GM19455 (cell line): ENCODE data around the gene KANSL1.
"Not testable (repeated sequence)": the region's sequence is repeated elsewhere in the genome, so short reads cannot be mapped to it uniquely, and the experiment has no call there.

Experiments used
- ATAC-seq: cut with Tn5 transposase; IDR thresholded peaks from one replicate; pipeline ENCODE4 v1.9.1; 2021; ENCODE audit not compliant: unreplicated experiment

KANSL1 gene, protein sequence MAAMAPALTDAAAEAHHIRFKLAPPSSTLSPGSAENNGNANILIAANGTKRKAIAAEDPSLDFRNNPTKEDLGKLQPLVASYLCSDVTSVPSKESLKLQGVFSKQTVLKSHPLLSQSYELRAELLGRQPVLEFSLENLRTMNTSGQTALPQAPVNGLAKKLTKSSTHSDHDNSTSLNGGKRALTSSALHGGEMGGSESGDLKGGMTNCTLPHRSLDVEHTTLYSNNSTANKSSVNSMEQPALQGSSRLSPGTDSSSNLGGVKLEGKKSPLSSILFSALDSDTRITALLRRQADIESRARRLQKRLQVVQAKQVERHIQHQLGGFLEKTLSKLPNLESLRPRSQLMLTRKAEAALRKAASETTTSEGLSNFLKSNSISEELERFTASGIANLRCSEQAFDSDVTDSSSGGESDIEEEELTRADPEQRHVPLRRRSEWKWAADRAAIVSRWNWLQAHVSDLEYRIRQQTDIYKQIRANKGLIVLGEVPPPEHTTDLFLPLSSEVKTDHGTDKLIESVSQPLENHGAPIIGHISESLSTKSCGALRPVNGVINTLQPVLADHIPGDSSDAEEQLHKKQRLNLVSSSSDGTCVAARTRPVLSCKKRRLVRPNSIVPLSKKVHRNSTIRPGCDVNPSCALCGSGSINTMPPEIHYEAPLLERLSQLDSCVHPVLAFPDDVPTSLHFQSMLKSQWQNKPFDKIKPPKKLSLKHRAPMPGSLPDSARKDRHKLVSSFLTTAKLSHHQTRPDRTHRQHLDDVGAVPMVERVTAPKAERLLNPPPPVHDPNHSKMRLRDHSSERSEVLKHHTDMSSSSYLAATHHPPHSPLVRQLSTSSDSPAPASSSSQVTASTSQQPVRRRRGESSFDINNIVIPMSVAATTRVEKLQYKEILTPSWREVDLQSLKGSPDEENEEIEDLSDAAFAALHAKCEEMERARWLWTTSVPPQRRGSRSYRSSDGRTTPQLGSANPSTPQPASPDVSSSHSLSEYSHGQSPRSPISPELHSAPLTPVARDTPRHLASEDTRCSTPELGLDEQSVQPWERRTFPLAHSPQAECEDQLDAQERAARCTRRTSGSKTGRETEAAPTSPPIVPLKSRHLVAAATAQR (N-terminal part only)

DNA sequence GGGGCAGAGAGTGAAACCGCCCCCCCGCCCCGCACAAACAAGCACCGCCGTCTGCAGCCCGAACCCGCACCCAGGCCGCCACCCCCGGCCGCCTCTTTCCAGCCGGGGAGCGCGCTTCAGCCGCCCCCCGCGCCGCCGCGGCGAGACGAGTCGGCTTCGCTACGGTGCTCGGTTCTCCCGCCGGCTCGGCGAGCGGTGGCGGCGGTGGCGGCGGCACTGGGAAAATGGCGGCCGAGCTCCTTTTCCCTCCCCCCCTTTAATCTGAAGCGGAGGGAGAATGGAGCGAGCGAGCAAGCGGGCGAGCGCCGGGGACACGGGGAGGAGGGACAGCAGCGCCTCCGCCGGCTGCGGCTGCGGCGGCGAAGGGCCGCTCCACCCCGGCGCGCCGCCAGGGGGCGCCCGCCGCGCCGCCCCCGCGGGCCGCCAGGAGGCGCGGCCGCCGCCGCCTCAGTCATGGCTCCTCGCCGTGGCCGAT lies at the start of gene KANSL1:
Gene KANSL1, minus strand, starts transcription at position 279 of the 475 bp plus-strand sequence. CDS start 21,286 bp downstream, outside the sequence.
- peak; percentile 54 for ATAC-seq

DNA sequence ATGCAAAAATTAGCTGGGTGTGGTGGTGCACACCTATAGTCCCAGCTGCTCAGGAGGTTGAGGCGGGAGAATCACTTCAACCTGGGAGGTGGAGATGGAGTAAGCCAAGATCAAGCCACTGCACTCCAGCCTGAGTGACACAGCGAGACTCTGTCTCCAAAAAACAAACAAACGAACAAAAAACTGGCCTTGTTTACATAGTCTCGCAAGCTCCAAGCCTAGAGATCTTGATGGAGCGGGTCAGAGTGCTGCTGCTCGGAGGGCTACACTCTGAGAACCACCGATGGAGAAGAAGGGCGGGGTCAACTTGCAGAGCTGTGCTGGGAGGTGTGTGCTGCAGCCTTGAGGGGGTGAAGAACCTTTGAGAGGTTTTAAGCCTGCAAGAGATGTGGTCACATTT lies 38.1 kb upstream of the KANSL1 start:
- ATAC-seq, result not testable (repeated sequence)

DNA sequence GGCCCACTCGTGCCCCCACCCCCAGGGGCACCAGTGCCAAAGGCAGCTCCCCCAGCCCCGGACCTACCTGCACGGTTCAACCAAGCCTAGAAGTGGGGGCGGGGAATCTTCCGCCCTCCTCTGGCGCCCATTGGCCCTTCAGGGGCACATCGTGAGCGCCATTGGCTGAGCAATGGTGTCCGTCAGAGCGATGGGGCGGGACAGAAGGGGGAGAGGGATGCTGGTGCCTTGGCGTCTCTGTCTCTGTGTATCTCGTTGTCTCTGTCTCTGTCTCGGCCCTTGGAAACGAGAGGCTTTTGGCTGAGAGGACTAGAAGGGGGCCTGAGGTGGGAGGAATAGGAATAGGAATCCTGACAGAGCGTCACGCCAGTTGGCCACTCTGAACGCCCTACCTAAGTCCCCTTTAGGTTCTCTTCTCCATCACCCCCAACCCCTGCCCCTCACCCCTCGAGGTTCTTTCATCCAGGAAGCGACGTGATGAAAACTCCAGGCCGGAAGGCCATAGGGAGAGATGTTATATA lies 32.1 kb upstream of the KANSL1 start:
- ATAC-seq, result peak; percentile 98

DNA sequence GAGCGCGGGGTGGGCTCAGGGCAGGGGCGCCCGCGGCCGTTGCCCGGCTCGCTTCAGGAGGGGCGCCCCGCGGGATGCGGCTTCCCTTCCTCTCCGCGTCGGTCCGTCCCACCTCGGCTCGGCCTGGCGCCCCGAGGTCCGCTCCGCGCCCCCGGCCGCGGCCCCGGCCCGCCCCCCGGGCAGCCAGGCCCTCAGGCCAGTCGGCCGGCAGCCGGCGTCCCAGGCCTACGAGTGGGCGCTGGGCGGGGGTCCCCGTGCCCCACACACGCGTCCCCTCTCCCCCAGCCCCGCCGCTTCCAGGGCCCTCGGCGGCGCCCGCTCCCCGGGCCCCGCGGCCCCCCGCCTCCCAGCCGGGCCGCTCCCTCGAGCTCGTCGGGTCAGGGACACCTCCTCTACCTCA lies 31.6 kb upstream of the KANSL1 start:
- peak; percentile 50 for ATAC-seq

DNA sequence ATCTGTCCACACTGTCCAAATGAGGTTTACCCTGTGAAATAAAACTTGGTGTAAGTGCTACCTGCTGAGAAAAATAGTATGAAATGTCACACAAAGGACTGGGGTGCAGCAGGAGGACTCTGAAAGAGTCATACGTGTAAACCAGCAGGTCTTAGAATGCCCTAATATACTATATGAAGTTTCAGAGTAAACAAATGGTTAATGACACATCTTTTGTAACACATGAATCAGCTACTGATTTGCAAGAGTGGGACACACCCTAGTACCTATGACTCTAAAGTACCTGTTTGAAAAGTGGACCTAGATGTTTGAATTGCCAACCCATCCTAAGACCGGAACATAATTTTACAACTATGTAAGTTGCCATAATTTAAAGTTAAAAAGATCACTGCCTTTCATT lies 29.8 kb upstream of the KANSL1 start:
- not testable (repeated sequence) for ATAC-seq

DNA sequence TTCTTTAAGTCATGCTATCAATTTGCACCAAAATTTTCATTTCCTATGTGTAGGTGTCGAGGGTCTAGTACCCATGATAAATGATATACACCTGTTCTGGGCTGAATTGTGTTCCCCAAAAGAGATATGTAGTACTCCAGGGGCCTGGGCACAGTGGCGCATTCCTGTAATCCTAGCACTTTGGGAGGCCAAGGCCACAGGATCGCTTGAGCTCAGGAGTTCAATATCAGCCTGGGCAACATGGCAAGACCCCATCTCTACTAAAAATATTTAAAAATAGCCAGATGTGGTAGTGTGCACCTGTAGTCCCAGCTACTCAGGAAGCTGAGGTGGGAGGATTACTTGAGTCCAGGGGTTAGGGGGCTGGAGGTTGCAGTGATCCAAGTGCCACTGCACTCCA lies 23.5 kb upstream of the KANSL1 start:
- ATAC-seq, result no peak

DNA sequence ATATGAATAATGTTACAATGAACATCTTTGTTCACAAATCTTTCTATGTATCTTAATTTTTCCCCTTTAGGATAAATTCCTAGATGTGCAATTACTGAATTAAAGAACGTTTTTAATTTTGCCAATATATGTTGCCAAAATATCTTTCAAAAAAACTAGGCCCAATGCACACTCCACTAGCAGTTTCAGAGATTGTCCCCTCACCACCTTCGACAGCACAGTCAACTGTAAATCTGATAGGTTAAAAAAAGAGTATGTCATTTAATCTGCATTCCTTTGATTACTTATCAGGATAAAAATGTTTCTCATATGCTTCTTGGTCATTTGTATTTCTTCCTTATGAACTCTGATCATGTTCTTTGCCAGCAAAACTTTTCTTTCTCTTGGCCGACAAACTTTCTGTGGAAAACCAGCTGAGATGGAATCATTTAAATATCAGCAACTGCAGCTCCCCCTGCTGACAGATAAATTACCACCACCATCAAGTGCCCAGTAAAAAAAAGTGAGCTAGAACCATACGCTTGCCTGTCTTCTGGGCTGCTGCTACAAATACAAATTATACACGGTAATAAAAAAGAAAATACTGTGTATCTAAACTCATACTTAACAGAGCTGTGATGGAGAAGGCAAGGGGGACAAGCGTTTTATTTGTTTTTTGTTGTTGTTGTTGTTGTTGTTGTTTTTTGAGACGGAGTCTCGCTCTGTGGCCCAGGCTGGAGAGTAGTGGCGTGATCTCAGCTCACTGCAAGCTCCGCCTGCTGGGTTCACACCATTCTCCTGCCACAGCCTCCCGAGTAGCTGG lies 19.6 kb upstream of the KANSL1 start:
- no peak for ATAC-seq

DNA sequence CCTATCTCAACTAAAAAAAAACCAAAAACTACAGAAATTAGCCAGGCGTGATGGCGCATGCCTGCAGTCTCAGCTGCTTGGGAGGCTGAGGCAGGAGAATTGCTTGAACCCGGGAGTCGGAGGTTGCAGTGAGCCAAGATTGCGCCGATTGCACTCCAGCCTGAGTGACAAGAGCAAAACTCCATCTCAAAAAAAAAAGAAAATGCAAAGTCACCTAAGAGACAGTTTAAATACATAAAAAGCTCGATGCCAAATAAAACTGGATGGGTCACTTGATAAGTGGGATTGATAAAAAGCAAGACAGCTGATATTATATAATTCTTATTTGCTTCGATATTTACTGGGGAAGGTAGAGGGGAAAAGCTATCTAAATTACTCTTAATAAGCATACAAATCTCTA lies 15.8 kb upstream of the KANSL1 start:
- no peak for ATAC-seq

DNA sequence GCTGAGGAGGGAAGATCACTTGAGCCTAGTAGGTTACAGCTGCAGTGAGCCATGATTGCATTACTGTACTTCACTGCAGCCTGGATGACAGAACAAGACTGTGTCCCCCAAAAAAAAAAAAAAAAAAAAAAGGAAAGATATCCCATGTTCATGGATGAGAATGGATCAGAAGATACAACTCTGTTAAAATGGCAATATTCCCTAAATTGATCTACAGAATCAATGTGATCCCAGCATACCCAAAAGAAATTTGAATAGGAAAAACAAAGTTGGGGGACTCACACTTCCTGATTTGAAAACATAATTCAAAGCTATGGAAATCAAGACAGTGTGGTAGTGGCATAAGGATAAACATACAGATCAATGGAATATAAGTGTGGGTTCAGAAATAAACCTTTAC lies 12.7 kb upstream of the KANSL1 start:
- no peak for ATAC-seq

DNA sequence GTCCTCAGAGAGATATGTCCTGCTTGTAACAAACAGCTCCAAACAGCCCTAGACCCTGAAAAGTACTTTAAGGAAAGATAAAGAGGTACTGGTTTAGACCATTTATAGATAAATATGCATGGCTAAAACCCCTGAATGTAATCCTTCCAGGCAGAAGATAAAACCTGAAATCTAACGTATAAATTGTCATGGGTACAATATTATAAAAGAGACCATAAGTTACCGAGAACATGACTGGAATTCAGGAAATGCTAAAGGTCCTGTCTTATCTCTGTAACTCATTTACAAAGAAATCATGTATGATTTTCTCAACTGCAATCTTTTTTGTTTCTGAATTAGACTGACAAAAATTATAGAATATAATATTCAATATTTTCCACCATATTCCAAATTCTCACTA lies 9.2 kb upstream of the KANSL1 start:
- ATAC-seq, result no peak

DNA sequence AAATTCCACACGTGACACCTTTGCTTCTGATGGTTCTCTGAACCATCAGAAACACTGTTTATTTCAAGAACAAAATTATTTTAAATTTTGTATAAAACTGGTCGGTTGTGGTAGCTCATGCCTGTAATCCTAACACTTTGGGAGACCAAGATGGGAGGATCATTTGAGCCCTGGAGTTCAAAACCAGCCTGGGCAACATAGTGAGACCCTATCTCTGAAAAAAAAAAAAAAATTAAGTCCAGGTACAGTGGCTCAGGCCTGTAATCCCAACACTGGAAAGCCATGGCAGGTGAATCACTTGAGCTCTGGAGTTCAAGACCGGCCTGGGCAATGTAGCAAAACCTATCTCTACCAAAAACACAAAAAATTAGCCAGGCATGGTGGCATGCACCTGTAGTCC lies 8.3 kb upstream of the KANSL1 start:
- ATAC-seq, result no peak

DNA sequence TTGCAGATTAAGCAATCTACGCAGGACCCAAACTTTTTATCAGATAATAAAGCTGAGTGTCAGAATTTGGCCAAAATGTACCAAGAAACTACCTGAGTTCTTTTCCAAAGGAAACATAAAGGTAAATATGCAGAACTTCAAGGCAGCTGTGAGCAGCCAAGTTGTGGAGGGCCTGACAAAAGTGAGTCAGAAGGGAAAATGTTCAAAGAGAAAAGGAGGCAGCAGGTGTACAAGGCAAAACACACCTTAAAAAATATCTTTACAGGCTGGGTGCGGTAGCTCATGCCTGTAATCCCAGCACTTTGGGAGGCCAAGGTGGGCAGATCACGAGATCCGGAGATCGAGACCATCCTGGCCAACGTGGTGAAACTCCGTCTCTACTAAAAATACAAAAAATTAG lies 7.0 kb upstream of the KANSL1 start:
- no peak for ATAC-seq

DNA sequence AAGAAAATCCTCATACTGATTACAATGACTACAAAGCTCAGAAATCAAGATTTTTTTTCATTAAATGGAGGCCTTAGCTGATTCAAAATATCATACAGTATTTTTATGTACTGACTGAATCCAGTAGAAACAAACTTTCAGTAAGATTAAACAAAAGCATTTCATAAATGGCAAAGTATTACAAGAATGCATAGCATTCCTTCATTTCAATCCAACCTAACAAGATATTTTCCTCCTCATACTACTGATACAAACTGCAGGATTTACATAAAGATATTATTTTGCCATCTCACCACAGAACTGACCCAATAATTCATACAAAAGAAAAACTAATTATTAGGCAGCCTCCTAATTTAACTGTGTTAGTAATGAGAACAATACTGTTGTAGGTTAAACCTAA lies 6.2 kb upstream of the KANSL1 start:
- ATAC-seq, result no peak

DNA sequence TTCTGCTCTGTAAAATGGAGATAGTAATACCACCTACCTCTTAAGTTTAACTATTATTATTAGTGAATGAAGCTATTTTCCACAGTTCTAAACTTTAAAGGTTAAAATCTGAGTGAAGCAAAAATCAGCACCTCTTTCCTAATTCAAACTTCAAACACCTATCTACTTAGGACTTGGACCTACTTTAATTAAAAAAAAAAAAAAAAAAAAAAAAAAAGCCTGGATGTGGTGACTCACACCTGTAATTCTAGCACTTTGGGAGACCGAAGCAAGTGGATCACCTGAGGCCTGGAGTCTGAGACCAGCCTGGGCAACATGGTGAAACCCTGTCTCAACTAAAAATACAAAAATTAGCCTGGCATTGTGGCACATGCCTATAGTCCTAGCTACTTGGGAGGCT lies 5.0 kb upstream of the KANSL1 start:
- no peak for ATAC-seq

DNA sequence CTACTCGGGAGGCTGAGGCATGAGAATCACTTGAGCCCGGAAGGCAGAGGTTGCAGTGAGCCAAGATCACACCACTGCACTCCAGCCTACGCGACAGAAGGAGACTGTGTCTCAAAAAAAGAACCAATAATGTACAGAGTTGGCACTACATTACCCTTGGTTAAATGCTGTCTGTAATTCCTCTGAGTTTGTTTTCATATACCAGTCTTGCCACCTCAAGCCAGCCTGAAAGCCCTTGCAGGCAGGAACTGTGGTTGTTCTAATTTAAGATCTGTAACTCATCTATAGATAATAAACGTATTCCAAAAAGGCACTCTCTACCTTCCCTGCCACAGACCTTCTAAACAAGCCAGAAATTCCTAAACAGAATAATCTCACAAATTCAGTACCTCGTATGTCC lies 4.3 kb upstream of the KANSL1 start:
- no peak for ATAC-seq

DNA sequence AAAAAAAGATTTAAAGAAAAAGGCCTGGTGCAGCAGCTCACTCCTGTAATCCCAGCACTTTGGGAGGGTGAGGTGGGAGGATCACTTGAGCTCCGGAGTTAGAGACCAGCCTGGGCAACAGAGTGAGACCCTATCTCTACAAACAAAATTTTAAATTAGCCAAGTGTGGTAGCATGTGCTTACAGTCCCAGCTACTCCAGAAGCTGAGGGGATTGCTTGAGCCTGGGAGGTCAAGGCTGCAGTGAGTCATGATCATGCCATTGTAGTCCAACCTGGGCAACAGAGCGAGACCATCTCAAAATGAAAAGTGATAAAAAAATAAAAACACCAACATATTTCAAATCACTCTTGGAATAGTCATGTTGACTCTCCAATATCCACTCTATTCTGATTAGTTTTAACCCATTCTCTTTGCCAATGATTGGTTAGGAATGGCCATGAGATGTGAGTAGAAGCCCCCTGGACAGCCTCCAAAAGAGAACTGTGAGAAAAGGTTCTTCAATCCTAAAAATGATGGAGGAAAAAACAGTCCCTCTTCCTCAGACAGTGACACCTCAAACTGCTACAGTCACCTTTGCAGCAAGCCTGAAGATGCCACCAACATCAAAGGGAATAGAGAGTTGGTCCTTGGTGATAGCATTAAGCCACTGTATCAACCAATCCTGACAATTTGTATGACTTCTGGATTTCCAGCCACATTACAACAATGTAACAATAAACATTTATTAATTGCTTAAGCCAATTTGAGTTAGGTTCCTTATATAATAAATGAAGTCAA lies 2.9 kb upstream of the KANSL1 start:
- ATAC-seq, result no peak

DNA sequence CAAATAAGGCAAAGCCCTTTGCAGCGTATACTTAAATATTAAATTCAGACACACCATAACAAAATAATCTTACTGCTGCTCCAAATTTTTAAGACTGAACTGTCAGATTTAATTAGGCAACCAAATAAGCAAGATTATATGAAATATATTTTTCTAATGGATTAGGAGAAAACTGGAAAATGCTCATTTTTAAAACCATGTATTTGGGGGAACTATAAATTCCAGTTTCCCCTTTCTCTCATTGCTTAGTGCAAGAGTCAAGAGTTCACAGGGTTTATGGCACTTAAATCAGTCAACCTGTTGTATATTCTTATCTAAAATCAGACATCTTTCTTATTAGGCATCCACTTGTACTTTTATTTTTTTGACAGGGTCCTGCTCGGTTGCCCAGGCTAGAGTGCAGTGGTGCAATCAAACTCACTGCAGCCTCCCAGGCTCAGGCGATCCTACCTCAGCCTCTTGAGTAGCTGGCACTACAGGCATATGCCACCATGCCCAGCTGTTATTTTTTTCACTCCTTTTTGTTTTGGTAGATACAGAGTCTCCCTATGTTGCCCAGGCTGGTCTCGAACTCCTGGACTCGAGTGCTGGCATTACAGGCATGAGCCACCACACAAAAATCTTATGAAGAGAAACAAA lies 2.1 kb upstream of the KANSL1 start:
- ATAC-seq, result no peak

DNA sequence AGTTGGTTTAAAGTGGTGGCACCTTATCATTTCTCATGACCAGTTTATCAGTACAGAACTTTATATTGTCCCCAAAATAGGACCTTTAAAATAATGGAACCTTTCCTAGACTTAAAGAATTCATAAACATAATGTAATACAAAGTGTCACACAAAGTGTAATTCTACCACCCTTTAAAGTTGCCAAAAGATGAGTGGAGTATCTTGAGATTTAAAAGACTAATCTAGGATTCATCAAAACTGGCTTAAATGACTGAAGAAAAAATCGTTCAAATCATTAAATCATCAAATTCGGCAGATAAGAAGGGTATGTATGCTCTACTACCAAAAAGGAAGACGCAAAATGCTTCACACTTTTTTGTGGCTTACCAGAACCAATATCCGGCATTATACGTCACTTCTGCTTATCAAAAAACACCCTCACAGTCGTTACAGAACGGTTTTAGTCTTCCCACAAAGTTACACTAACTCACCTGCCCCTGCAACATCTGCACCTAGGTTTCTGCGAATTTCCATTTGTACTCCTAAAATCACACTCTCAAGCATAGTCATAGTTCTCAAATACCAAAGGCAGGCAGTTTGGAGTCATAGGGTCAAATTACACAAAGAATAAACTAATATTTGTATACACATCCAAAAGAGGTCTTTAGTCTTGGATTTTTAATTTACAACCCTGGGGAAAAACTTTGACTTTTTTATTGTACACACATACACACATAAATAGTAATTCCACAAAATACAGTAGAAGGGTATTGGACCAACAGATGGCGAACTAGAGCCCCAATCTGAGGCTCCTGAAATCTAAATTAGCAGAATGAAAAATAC lies 1.4 kb upstream of the KANSL1 start:
- no peak for ATAC-seq
